Fibroblast of skin of abdomen (primary cell): ENCODE data around the gene EVI5L.

Experiments used
- DNase-seq: peaks from one replicate; pipeline ENCODE4 v3.0.0-alpha.2; 2013

Gene EVI5L

GRCh38 chr19:7817801-7818200, 12.2 kb upstream of the EVI5L start:
- DNase-seq = no peak

- no peak for DNase-seq
Observed at GRCh38 chr19:7818806-7819205, 11.2 kb upstream of the EVI5L start.

GRCh38 chr19:7819337-7819736, 10.7 kb upstream of the EVI5L start:
- no peak for DNase-seq

GRCh38 chr19:7820588-7820987, 9.4 kb upstream of the EVI5L start:
- no peak for DNase-seq

GRCh38 chr19:7822910-7823515, 7.0 kb upstream of the EVI5L start:
- no peak for DNase-seq

- peak; percentile 15 for DNase-seq
Observed at GRCh38 chr19:7823686-7824301, 6.2 kb upstream of the EVI5L start.

GRCh38 chr19:7829166-7829520, 875 bp upstream of the EVI5L start:
- no peak for DNase-seq

GRCh38 chr19:7830272-7830771, 304 bp downstream of the EVI5L start:
- DNase-seq = no peak

- DNase-seq = no peak
Observed at GRCh38 chr19:7830823-7831222, 805 bp downstream of the EVI5L start.

- peak; percentile 16 for DNase-seq
Observed at GRCh38 chr19:7831452-7831851, 1.4 kb downstream of the EVI5L start.

- DNase-seq = no peak
Observed at GRCh38 chr19:7832009-7832408, 2.0 kb downstream of the EVI5L start.

- peak; percentile 15 for DNase-seq
Observed at GRCh38 chr19:7832781-7833180, 2.8 kb downstream of the EVI5L start.

GRCh38 chr19:7833225-7834099, 3.4 kb downstream of the EVI5L start:
- DNase-seq = peak; percentile 31

GRCh38 chr19:7839476-7839875, 9.5 kb downstream of the EVI5L start:
- no peak for DNase-seq

GRCh38 chr19:7840629-7841028, 10.6 kb downstream of the EVI5L start:
- DNase-seq = no peak

- DNase-seq = no peak
Observed at GRCh38 chr19:7841751-7842660, 12.0 kb downstream of the EVI5L start.

- no peak for DNase-seq
Observed at GRCh38 chr19:7842661-7843294, 12.8 kb downstream of the EVI5L start.

- no peak for DNase-seq
Observed at GRCh38 chr19:7843521-7843920, 13.5 kb downstream of the EVI5L start.

- no peak for DNase-seq
Observed at GRCh38 chr19:7844405-7844804, 14.4 kb downstream of the EVI5L start.

GRCh38 chr19:7844951-7845350, 14.9 kb downstream of the EVI5L start:
- no peak for DNase-seq

- no peak for DNase-seq
Observed at GRCh38 chr19:7845390-7846154, 15.6 kb downstream of the EVI5L start.
